ENCODE measurements around the gene SMS.

GRCh38 chrX:22040184-22040583 is 99.7 kb downstream of the SMS start:
- TF ChIP-seq PKNOX1 (IDR thresholded peaks at IDR 0.05) (no peak), FOXA1 (IDR thresholded peaks at IDR 0.05) (no peak), ARNT (IDR thresholded peaks at IDR 0.05) (no peak)
